Tibial nerve (tissue), 4 donors: ENCODE data around the gene FGF18. TPM values are rescaled to one million over a fixed set of nuclear protein-coding genes. Genes with fewer than 3 reads are reported as not detected.

ENCODE experiments used
- DNase-seq, 2 donors: peaks; one replicate each; pipeline ENCODE4 v3.0.0-alpha.2; 2019; ENCODE audit warnings: low spot score in 2 of 2
- H3K27ac ChIP-seq, 4 donors: fragments of 200-600 bp; sonication (generic) in 3 of 4; one replicate each; pipeline ENCODE4 v1.5.1; 2017 to 2019; ENCODE audit warnings: mild to moderate bottlenecking in 1 of 4
- H3K27me3 ChIP-seq, 2 donors: fragments of 200-600 bp; sonication (generic) in 1 of 2; one replicate each; pipeline versions ENCODE4 v1.5.1 to v1.6.0; 2017 to 2019
- H3K36me3 ChIP-seq, 3 donors: fragments of 200-600 bp; sonication (generic); one replicate each; pipeline ENCODE4 v1.5.1; 2018 to 2019
- H3K4me1 ChIP-seq, 4 donors: fragments of 200-600 bp; sonication (generic) in 3 of 4; one replicate each; pipeline ENCODE4 v1.5.1; 2017 to 2019
- H3K4me3 ChIP-seq, 4 donors: fragments of 200-600 bp; sonication (generic) in 3 of 4; one replicate each; pipeline ENCODE4 v1.5.1; 2017 to 2019; ENCODE audit warnings: mild to moderate bottlenecking in 1 of 4, moderate library complexity in 1 of 4
- H3K9me3 ChIP-seq, 4 donors: fragments of 200-600 bp; sonication (generic) in 3 of 4; one replicate each; pipeline ENCODE4 v1.5.1; 2017 to 2019
- CTCF ChIP-seq, 5 experiments: fragments of 200-600 bp in 3 of 5; fragments of 450-650 bp in 2 of 5; sonication (generic) in 3 of 5; IDR thresholded peaks; one replicate each; pipeline ENCODE4 v1.5.1; 2016 to 2019; ENCODE audit warnings: antibody characterized with exemption in 5 of 5, mild to moderate bottlenecking in 3 of 5, moderate library complexity in 2 of 5
- EP300 ChIP-seq, 2 donors: sonication (generic); formaldehyde crosslinking; IDR thresholded peaks; one replicate each; pipeline ENCODE4 v1.6.1; 2017; ENCODE audit warnings: antibody characterized with exemption in 2 of 2, mild to moderate bottlenecking in 1 of 2
- POLR2A ChIP-seq, 2 donors: fragments of 450-650 bp; IDR thresholded peaks; one replicate each; pipeline ENCODE4 v1.6.1; 2017; ENCODE audit warnings: antibody characterized with exemption in 2 of 2, mild to moderate bottlenecking in 2 of 2, moderate library complexity in 2 of 2
- WGBS, 2 donors: methylation state at CpG; one replicate each; pipeline ENCODE4 v1.1.5; 2018; 5-methylcytosine and 5-hydroxymethylcytosine counted together
- total RNA-seq, 4 donors: library from RNA; depleted of rRNA; stranded (reverse); fragments of >200 nt; gene quantifications; one replicate each; pipeline ENCODE4 v1.1.0, GENCODE V29; 2016

FGF18 gene
- total RNA-seq, 4 donors from 2014 or later, result 2.4 to 6.9 (median 6.4) TPM

DNA sequence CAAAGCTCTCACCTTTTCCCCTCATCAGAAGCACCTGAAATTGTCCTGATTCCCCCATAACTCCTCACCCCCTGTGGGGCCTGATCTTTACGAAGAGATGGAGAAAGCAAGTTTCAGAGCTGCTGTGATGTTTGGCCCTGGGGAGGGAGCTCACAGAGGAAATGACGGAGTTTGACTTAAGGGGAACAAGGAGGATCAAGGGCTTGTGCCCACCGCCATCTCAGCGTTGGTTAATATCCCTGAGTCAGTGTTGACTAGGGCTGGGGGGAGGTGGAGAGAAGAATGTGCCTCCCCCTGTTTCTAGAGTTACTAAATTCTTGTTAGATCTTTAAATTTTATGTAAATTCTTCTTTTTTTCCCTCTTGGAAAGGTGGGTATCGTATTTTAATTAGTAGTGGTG, 27.8 kb downstream of the FGF18 start:
- no peak for DNase-seq
- TF ChIP-seq EP300 (IDR thresholded peaks at IDR 0.05) (no peak), POLR2A (IDR thresholded peaks at IDR 0.05) (no peak), CTCF (IDR thresholded peaks at IDR 0.05) (no peak)
- Histone ChIP-seq H3K27ac (no peak overlapping the region), H3K4me3 (no peak overlapping the region), H3K4me1 (peaks cover 0 to 27% (median 4%) of the 10 kb centered on the region in 4 donors), H3K27me3 (no peaks in the 10 kb centered on the region), H3K36me3 (no peaks in the 10 kb centered on the region), H3K9me3 (no peaks in the 10 kb centered on the region)
- 86 to 92% methylated on average over 5 of the region's 5 CpGs for WGBS, 2 donors

- no peaks in the 10 kb centered on the region for H3K36me3 ChIP-seq
- 78 to 92% methylated on average over 10 of the region's 10 CpGs for WGBS, 2 donors
These were observed 30.0 kb downstream of the FGF18 start for GRCh38 chr5:171449426-171449825.

DNA sequence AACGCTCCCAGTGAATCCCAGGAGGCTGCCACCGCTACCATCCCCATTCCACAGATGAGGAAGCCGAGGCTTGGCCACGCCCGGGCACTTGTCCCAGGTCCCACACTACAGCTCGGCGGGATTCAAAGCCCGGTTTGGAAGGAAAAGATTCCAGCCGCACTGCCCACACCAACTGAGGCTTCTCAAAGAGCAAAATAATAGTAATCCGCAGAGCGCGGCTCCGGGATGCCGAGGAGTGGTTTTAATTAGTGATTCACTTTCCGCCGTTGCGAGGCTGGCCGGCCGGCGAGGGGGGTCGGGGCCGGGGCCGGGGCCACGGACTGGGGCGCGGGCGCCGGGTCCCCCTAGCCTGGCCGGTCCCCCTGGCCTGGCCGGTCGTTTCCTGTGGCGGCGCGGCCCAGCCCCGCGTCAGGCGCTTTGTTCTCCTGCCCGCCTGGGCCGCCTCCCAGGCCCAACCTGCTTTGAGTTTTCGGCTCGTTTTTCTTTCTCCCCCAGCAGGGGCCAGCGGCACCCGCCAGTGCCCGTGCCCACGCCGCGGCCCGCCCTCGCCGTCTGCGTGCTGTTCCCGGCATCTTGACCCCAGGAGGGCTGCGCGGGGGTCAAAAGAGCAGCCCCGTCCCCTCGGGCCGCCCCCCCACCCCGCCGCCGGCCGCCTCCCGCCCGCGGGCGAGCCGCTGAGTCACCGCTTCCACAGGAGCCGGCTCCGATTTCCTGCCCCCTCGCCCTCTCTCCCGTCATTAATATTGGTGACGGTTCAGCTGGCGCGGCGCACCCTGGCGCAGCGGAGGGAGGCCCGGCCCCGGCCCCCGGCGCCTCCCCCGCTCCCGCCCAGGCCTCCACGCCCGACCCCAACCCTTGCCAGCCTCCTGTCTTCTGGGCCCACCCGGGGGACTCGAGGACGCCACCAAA, 31.2 kb downstream of the FGF18 start:
- 21 to 24% methylated on average over 57 to 63 of the region's 88 CpGs for WGBS, 2 donors
- Histone ChIP-seq H3K9me3 (no peaks in the 10 kb centered on the region), H3K27me3 (no peaks in the 10 kb centered on the region), H3K27ac (peak overlapping the region; percentile 70 to 89 (median 75)), H3K4me1 (peaks cover 0 to 25% (median 4%) of the 10 kb centered on the region in 4 donors), H3K36me3 (no peaks in the 10 kb centered on the region), H3K4me3 (peak overlapping the region; percentile 32 to 52 (median 37))
- DNase-seq, result peak in 1 of 2 donors; percentile 29
- no peak for TF ChIP-seq CTCF (IDR thresholded peaks at IDR 0.05)
- TF ChIP-seq POLR2A (IDR thresholded peaks at IDR 0.05), result no peak
- no peak for TF ChIP-seq EP300 (IDR thresholded peaks at IDR 0.05)

More at GRCh38 chr5:171449426-171449825, 30.0 kb downstream of the FGF18 start:
- DNase-seq, result no peak
- Histone ChIP-seq H3K4me1 (peaks cover 0 to 27% (median 4%) of the 10 kb centered on the region in 4 donors), H3K27ac (no peak overlapping the region), H3K4me3 (no peak overlapping the region), H3K9me3 (no peaks in the 10 kb centered on the region), H3K27me3 (no peaks in the 10 kb centered on the region)
- TF ChIP-seq EP300 (IDR thresholded peaks at IDR 0.05) (no peak), CTCF (IDR thresholded peaks at IDR 0.05) (no peak), POLR2A (IDR thresholded peaks at IDR 0.05) (no peak)

GRCh38 chr5:171451421-171451820, 32.0 kb downstream of the FGF18 start:
- Histone ChIP-seq H3K27ac (peak overlapping the region in 3 of 4 donors; percentile 70 to 89 (median 78)), H3K36me3 (peaks cover 0 to 1% (median 0%) of the 10 kb centered on the region in 3 donors), H3K4me3 (peak overlapping the region in 2 of 4 donors; percentile 42 to 52), H3K27me3 (no peaks in the 10 kb centered on the region), H3K9me3 (no peaks in the 10 kb centered on the region), H3K4me1 (peaks cover 0 to 18% (median 4%) of the 10 kb centered on the region in 4 donors)
- DNase-seq, result no peak
- 77 to 79% methylated on average over 17 of the region's 17 CpGs for WGBS, 2 donors
- no peak for TF ChIP-seq EP300 (IDR thresholded peaks at IDR 0.05)
- TF ChIP-seq POLR2A (IDR thresholded peaks at IDR 0.05), result no peak

DNA sequence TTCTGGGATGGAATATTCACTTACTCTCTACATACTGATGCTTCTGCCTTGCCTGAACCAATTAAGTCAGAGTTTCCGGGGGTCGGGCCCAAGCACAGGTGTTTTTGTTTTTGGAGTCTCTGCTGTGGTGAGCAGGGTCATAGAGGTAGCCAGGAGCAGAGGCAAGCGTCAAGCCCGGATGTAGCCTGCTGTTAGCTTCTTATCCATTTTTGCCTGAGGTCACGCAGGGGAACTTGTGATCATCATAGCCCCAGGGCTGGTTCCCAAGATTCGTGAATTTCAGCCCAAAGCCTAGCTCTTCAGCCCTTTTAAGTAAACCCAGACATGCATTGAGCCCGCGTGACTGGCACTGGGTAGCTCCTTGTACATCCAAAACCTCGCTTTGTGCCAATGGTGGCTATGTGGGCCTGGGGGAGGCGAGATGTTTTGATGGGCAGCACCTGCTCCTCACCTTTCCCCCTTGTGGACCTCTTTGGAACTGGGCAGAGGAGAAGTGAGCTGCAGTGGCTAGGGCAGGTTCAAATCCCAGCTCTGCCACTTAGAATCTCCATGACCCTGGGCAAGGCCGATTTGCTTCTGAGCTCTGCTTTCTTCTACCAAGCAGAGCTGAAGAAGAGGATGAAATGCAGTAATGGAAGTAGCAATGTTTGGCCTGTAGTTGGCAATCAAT, 33.7 kb downstream of the FGF18 start:
- H3K4me3 ChIP-seq, result no peak overlapping the region
- WGBS, 2 donors, result 86 to 88% methylated on average over 11 of the region's 11 CpGs
- no peaks in the 10 kb centered on the region for H3K9me3 ChIP-seq
- no peak for TF ChIP-seq CTCF (IDR thresholded peaks at IDR 0.05)
- TF ChIP-seq EP300 (IDR thresholded peaks at IDR 0.05), result no peak
- no peak for TF ChIP-seq POLR2A (IDR thresholded peaks at IDR 0.05)
- H3K27me3 ChIP-seq, result no peaks in the 10 kb centered on the region
- DNase-seq, result no peak
- peaks cover 0 to 4% (median 0%) of the 10 kb centered on the region in 3 donors for H3K36me3 ChIP-seq
- H3K27ac ChIP-seq, result no peak overlapping the region
- H3K4me1 ChIP-seq, result peaks cover 0 to 18% (median 4%) of the 10 kb centered on the region in 4 donors
